HuH-7 (cell line): ENCODE data around the gene ARHGEF2.

Experiments used
- DNase-seq: peaks from one replicate; pipeline ENCODE4 v3.0.0; 2011; ENCODE audit warnings: low spot score

Gene ARHGEF2

GRCh38 chr1:155978325-155978972 lies at the start of gene ARHGEF2:
ARHGEF2 (minus strand) TSS chr1:155978547; CDS start chr1:155978427, 120 bp downstream.
- peak; percentile 88 for DNase-seq

DNA sequence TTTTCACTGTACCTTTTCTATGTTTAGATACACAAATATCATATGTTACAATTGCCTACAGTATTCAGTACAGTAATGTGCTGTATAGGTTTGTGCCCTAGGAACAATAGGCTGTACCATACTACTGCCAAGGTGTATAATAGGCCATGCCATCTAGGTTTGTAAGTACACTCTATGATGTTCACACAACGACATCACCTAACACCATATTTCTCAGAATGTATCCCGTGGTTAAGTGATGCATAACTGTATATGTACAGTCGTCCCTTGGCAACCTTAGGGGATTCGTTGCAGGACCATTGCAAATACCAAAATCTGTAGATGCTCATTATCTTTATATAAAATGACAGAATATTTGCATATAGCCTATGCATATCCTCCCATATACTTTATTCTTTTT lies 48.2 kb upstream of the ARHGEF2 start:
- no peak for DNase-seq

DNA sequence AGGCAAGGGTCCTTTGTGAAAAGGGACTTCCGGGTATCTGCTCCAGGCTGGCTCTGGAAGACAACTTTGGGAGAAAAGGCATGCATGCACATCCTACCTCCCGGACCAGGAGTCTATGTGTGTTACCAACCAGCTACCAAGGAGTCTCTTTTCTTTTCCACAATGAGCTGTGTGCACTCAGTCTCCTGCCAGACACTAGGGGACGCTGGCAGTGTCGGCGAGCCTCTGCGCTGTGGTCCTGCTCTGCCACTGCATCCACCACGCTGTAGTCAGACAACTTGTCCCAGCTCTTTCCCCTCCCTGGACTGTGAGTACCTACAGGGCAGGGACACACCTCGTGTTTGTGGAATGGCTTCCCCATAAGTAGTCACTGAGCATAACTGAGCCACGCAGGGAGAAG lies 47.5 kb upstream of the ARHGEF2 start:
- DNase-seq, result peak; percentile 85

- no peak for DNase-seq
Measured at GRCh38 chr1:156024801-156025200, 46.5 kb upstream of the ARHGEF2 start.

GRCh38 chr1:156021954-156022353 lies 43.6 kb upstream of the ARHGEF2 start:
- DNase-seq, result no peak

GRCh38 chr1:156021093-156021428 lies 42.7 kb upstream of the ARHGEF2 start:
- DNase-seq, result no peak

DNA sequence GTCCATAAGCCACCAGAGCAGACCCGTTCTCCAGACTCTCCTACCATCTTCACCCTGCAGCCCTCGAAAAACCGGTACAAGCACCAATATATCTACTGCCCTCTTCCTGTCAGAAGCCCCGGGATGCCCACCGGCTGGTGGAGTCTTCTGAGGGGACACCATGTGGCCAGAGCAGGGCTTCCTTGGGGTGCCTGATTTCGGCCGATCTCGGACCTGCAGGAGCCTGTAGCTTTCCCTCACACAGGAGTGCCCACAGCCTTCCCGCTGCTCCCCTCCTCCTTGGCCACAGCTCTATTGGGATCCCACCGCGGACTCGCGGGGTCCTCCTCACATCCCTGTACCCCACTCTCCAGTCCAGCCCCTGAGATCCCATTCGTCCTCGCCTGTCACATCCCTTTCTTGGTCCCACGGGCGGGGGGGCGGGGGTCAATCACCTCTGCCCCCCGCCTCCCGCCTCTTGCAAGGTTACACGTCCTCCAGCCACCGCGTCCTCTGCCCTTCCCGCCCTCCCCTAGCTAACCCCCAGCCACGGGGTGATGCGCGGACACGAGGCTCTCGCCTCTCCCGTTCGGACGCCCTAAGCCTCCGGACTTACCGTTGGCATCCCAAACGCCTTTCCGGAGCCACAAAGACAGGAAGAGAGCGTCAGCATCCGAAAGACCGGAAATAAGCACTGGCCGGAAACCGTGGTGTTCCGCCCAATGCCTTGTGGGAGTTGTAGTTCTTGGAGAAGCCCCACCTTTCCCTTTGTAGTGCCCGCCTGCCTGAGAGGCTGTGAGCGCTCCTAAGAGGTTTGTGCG lies 42.1 kb upstream of the ARHGEF2 start, which contains the start of gene SSR2:
Gene SSR2, minus strand, starts transcription at position 659 of the 800 bp plus-strand sequence. CDS start 784 bp downstream, outside the sequence.
- DNase-seq, result peak; percentile 92

DNA sequence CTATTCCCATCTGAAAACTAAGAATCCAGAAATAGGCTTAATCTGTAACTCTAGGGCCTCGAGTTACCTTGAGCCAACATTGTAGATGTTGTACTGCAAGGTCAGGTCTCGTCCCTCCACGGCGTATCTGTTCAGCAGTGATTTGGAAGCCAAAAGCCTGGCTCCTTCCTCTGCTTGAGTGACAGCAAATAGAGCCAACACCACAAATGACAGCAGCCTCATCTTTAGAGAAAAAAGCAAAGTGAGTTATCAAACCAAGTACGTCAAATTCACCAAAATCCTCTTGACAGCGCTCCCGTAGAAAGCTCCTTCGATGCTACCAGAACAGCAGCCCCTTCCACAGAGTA lies 41.6 kb upstream of the ARHGEF2 start:
- no peak for DNase-seq

DNA sequence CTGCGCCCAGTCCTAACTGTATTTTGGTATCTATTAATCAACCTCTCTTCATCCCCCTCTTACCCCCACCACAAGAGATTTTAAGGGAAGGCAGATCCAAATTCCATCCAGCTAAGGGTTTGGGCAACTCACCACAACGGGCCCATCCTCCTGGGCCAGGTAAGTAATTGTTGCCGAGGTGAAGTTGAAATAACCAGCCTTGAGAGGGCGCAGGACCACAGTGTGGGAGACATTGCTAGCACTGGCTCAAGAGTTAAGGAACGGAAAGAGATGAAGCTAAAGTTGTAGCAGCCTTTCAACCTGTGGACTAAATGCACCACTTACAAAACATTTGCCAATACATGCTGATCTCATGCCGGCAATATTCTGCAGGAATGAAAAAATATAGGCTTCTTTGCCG lies 36.5 kb upstream of the ARHGEF2 start:
- DNase-seq, result no peak

GRCh38 chr1:156012051-156012817 lies 33.9 kb upstream of the ARHGEF2 start:
- no peak for DNase-seq

DNA sequence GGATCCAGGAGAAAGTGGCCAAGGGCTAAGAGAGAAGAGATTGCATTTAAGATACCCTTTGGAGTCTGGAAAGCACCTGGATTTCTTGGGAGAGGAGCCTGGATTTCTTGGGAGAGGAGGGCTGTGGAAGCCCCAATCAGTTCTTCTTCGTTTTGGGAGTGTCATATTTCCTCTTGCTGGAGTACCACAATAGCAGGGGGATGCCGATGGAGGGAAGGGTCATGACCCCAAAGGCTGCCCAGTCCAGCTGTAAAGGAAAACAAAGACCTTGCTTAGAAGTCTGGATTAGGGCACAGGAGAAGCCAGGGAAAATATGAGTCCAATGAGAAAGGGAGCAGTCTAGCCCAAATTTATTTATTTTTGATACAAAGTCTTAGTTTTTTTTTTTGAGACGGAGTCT lies 31.1 kb upstream of the ARHGEF2 start:
- DNase-seq, result no peak

GRCh38 chr1:156006666-156007376 lies 28.5 kb upstream of the ARHGEF2 start:
- no peak for DNase-seq

GRCh38 chr1:156004843-156005584 lies 26.7 kb upstream of the ARHGEF2 start:
- no peak for DNase-seq

DNA sequence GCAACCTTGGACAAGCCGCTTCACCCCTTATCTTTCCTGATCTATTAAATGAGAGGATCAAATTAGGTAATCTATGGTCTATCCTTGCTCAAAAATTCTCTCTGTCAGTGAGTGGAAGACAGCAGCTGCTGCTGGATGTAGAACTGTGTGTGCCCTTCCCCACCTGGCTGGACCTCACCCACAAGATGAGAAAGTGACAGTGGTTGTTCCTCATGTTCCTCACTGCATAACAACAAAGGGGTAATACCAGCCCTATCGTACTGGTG lies 25.5 kb upstream of the ARHGEF2 start:
- DNase-seq, result no peak

DNA sequence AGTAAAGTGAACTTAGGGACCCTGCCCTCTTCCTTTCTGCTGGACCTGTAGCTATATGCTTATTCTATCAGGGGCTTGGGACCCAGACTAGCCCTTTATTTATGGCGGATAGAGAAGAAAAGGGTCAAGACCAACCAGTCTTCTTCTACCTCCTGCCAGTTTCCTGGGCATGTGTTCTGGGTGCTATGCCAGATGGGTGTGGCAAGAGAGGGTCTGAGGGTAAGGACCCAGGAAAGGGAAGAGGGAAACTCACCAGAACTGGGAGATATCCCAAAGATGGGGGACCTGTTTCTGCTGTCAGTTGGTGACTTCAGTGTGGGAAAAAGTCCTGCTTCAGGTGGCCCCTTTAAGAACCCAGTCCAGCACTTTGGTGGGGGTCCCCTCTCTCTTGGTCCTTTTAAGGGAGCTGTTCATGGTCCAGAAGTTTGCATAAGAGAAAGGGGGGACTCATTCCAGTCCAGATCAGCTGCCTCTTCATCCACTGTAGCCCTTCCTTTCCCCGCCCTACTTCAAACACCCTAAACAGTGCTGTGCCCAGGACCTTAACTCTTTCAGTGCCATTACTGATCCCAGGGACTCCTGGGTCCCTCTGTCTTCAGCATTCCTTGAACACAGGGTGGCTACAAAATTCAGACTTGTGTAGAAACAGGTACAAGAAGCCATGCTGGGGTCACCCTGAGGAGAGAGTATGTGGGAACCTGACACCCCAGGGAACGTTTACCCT lies 24.0 kb upstream of the ARHGEF2 start:
- DNase-seq, result no peak

DNA sequence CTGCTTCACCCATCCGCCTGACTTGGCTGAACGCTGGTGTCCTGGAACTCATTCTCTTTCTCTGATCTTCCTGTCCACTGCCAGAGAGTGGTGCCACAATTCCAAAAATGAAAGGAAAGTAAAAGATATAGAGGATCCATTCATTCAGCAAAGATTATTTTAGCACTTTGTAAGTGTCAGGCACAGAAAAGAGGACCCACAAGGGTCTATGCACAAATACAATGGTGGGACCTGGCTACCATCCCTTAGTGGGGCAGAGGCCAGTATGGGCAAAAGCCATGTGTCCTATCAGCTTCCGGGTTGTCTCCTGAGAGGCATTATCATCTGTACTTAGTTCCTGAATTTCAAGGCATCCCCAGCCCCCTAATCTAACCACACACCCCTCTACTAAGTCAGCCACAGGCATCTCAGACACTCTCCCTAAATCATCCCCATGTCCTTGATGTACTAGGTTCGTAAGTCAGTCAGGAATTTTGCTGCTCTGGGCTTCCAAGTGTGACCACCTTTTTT lies 23.4 kb upstream of the ARHGEF2 start:
- DNase-seq, result no peak

GRCh38 chr1:156001021-156001661 lies 22.8 kb upstream of the ARHGEF2 start:
- DNase-seq, result no peak

DNA sequence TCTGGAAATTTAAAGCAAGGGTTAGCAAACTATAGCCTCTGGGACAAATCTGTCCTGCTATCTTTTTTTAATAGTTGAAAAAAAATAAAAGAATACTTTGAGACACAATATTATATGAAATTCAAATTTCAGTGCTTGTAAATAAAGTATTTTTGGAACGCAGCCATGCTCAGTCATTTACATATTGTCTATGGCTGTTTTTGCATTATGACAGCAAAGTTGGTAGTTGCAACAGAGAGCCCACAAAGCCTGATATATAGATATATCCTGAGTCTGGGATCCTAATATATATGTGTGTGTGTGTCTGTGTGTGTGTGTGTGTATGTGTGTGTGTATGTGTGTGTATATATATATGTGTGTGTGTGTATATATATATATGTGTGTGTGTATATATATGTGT lies 21.6 kb upstream of the ARHGEF2 start:
- no peak for DNase-seq

DNA sequence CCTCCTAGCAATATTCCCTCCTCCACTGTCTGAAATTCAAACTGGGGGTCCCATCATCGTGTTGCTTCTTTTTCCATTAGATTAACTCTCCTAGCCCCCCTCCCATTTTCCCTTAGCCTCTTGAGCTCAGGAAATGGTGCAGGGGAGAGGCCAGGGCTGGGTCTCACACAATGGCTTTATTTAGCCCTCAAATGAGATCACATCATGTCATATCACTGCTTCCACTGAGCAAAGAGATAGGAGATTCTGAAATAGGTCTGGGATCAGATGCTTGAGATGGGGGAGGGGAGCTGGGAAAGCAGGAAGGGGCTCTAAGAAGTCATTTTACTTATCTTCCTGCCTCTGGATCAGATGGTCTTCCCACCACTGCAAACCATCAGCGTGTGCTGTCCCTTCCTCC lies 17.8 kb upstream of the ARHGEF2 start:
- DNase-seq, result no peak

DNA sequence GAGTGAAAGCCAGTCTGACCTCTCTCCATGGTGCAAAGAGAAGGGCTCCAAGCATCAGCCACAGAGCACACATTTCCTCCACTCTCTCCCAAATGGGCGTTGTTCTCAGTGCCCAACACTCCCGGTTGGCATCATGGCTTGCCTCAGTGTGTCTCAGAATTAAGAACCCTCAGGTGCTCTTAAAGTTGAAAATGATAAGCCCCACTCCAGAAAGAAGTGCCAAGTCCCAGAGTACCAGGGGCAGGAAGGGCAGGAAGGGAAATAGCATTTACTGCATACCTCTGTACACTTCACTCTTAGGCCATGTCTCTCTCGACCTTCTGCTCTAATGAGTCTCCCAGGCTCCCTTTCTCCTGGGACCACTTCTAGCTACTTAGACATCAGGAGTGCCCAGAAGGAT lies 15.2 kb upstream of the ARHGEF2 start:
- DNase-seq, result no peak
